T-helper 1 cell treated with Interleukin-12 subunit alpha and Interleukin-12 subunit beta and Interleukin-4 antibody, amounts not matched to agents 30 ng/mL and 1 ng/mL, for 36 hours (primary cell): ENCODE measurements around the gene ZNRF1. TPM values are rescaled to one million over a fixed set of nuclear protein-coding genes. Genes with fewer than 3 reads are reported as not detected.

Experiments
- intact Hi-C: fragments of 100-400 bp; cut with micrococcal nuclease; formaldehyde crosslinking; loops from one replicate; pipeline ENCODE4 v1.15.1; 2024
- total RNA-seq: library from RNA; stranded (reverse); gene quantifications from 2 replicates; pipeline ENCODE4 v1.2.3, GENCODE V29; 2022

The ZNRF1 gene
- total RNA-seq, 1 donor from 2014 or later, result 49.0 TPM

- intact Hi-C loops, result no loop called here
Measured at GRCh38 chr16:75130150-75130771, 131.4 kb downstream of the ZNRF1 start.

DNA sequence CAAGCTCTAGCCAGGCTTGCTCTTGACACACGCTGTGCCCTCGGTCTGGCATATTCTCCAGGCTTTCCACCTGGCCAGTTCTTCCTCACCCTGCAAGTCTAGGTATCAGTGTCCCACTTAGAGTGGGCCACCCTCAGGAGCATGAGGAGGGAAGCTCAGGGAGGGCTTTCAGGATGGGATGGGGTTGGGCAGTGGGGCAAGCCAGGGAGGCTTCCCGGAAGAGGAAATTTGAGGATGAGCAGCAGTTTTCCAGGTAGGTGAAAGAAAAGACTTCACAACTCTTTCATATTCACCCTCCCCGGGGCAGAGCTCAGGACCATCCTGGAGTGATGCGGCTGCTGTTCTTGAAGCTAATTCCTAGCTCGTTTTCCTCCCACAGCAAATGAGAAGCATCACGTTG lies 132.3 kb downstream of the ZNRF1 start:
- intact Hi-C loops, result no loop called here

DNA sequence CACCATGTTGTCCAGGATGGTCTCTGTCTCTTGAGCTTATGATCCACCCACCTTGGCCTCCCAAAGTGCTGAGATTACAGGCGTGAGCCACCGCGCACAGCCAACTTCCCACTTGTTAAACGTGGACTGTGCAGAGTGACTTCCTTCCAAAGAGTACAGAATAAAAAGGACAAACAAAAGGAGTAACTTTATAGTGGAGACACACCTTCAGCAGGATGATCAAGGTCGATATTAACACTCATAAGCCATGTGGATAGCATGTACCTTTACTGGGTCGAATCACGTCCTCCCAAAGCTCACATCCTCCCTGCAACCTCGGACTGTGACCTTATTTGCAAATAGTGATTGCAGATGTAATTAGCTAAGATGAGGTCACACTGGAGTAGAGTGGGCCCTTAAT lies 139.4 kb downstream of the ZNRF1 start:
- intact Hi-C loops, result no loop called here

DNA sequence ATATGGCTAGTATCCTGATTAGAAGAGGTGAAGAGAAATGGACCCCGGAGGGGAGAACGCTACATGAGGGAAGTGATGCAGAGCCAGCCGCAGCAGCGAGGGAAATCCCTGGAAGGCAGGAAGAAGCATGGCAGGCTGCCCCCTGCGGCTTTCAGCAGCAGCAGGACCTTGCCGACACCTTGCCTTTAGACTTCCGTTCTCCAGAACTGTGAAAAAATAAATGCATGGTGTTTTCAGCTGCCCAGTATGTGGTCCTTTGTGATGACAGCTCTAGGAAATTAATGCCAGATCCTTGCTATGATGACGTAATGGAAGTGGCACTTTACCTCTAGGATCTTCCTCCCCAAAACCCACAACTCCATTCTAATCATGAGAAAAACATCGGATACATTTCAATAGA lies 139.8 kb downstream of the ZNRF1 start:
- intact Hi-C loops, result no loop called here

GRCh38 chr16:75139498-75139897 lies 140.7 kb downstream of the ZNRF1 start:
- intact Hi-C loops, result no loop called here

DNA sequence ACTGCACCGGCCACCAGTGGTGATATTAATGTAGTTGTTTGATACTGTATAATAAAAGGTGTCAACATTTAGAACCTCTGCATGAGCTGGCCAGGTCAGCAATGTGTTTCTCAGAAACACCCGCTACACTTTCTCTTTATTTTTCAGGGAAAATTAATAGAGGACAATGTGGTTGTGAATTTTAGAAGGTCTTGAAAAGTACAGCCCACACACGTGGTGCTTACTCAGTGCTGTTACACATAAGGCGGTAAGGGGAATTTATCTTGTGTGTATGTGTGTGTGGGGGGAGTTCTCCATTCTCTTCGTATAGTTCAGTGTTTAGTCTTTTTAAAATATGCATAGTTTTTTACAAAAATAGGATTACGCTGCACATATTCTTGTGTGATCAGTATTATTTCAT lies 145.1 kb downstream of the ZNRF1 start:
- intact Hi-C loops, result no loop called here

DNA sequence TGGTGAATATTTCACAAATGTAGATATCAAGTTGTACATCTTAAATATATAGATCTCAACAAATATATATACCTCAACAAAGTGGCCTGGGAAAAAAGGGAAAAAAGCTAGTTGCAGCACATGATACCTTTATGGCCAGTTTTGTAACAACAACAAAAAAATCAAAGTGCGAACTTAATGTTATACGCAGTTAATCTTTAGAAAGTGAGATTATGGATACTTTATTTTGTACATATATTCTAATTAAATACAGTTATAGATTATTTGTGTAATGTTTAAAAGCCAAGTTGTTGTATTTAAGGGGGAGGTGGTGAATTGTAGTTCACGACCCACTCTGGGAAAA lies 149.1 kb downstream of the ZNRF1 start:
- intact Hi-C loops, result loop anchor here (1.0 to 5.0 kb wide), 13 partner anchors 32 to 541 kb away; partner anchors contain the start of genes CFDP1, GLG1, KARS1 and LDHD

GRCh38 chr16:75148311-75149195 lies 149.7 kb downstream of the ZNRF1 start, which contains the start of gene ZFP1:
Gene ZFP1 (plus strand): TSS chr16:75148524. CDS start chr16:75152952, 4,428 bp downstream.
- intact Hi-C loops, result loop anchor here (1.0 to 5.0 kb wide), 13 partner anchors 32 to 541 kb away; partner anchors contain the start of genes CFDP1, GLG1, KARS1 and LDHD

DNA sequence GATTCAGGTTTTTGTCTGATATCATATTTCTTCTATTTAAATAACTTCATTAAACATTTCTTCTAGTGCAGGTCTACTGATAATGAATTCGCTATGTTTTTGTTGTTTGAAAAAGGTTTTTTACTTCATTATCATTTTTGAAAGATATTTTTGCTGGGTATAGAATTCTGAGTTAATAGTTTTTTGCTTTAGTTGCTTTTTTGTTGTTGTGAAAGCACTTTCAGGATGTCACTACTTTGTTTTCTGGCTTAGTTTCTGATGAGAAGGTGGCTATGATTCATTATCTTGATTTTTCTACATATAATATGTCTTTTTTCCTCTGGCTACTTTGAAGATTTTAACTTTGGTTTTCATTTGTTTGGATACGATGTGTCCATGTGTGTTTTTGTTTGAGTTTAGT lies 153.0 kb downstream of the ZNRF1 start:
- intact Hi-C loops, result no loop called here

- intact Hi-C loops, result no loop called here
Measured at GRCh38 chr16:75152635-75153034, 153.8 kb downstream of the ZNRF1 start.

GRCh38 chr16:75160386-75160785 lies 161.6 kb downstream of the ZNRF1 start:
- intact Hi-C loops, result no loop called here

Other genes starting within 250 kb of the ZNRF1 start
- 0.15 and 0.22 TPM in 2 replicates for gene FA2H, start 224.2 kb upstream of the ZNRF1 start, total RNA-seq
- gene WDR59, start 13.9 kb upstream of the ZNRF1 start, total RNA-seq, result 86.1 and 87.0 TPM in 2 replicates
- gene LDHD, start 117.8 kb downstream of the ZNRF1 start, total RNA-seq, result 0.27 and 0.78 TPM in 2 replicates
- 11.8 and 13.2 TPM in 2 replicates for gene ZFP1, start 149.5 kb downstream of the ZNRF1 start, total RNA-seq
- gene CTRB2, start 208.1 kb downstream of the ZNRF1 start, total RNA-seq, result not detected in 2 replicates
- not detected in 2 replicates for gene CTRB1, start 220.0 kb downstream of the ZNRF1 start, total RNA-seq